Endothelial cell of umbilical vein (primary cell): ENCODE results near the gene TMIGD3. TPM values are rescaled to one million over a fixed set of nuclear protein-coding genes. Genes with fewer than 3 reads are reported as not detected.

ENCODE experiments used
- BruUV-seq: library from RNA; stranded (reverse); fragments of 400-500 nt; replicated peaks from 2 replicates; lab custom pipeline; 2021; lab: Mats Ljungman, UMichigan
- CTCF ChIA-PET: fragments of 300-600, 350-600 bp; sonication (Branson Sonifier 250); formaldehyde crosslinking; loops from one replicate; lab custom pipeline; 2021; ENCODE audit warnings: antibody characterized with exemption, inconsistent platforms; lab: Charles Lee
- POLR2A ChIA-PET: fragments of 300-600, 350-600 bp; sonication (Branson Sonifier 250); formaldehyde crosslinking; loops from one replicate; lab custom pipeline; 2021; ENCODE audit warnings: antibody characterized with exemption, inconsistent platforms; lab: Charles Lee
- DNase-seq: peaks from one replicate; pipeline ENCODE4 v3.0.0-alpha.2; 2011; ENCODE audit warnings: low read depth, low spot score
- FAIRE-seq: peaks from 2 replicates; lab custom pipeline; 2011; peaks lifted over from hg19 to GRCh38; lab: Jason Lieb, UNC
- H2AFZ ChIP-seq: 2 replicates; pipeline ENCODE4 v1.6.0; 2012; ENCODE audit warnings: low read depth, low read length, control low read depth, inconsistent platforms
- H3K27ac ChIP-seq: 2 replicates; pipeline ENCODE4 v1.5.1; 2011; ENCODE audit warnings: low read depth, mild to moderate bottlenecking, control low read depth, low read length, moderate library complexity; ENCODE audit not compliant: insufficient read depth
- H3K27me3 ChIP-seq, 2 experiments: 2 replicates each; pipeline versions ENCODE4 v1.6.0 to v1.6.1; 2011; ENCODE audit warnings: low read length in 2 of 2, mixed read lengths in 1 of 2; ENCODE audit not compliant: control insufficient read depth in 2 of 2, insufficient read depth in 2 of 2
- H3K36me3 ChIP-seq, 2 experiments: 2 replicates in 1 of 2; 3 replicates in 1 of 2; pipeline ENCODE4 v1.5.1; 2011; ENCODE audit warnings: low read length in 2 of 2, mild to moderate bottlenecking in 1 of 2, moderate library complexity in 1 of 2; ENCODE audit not compliant: control insufficient read depth in 2 of 2, insufficient read depth in 2 of 2; ENCODE audit errors: extremely low read depth in 1 of 2
- H3K4me1 ChIP-seq: 3 replicates; pipeline ENCODE4 v1.5.1; 2011; ENCODE audit warnings: mild to moderate bottlenecking, low read length; ENCODE audit not compliant: control insufficient read depth, insufficient read depth; ENCODE audit errors: extremely low read depth
- H3K4me2 ChIP-seq: 2 replicates; pipeline ENCODE4 v1.6.1; 2011; ENCODE audit warnings: low read length, control low read depth, mixed read lengths; ENCODE audit not compliant: insufficient read depth
- H3K4me3 ChIP-seq, 3 experiments: fragments of 200-600 bp in 1 of 3; sonication (generic), shearing (Covaris generic) in 1 of 3; replicated peaks in 1 of 3; 2 replicates each; pipeline ENCODE4 v1.5.1; 2011 to 2016; ENCODE audit warnings: control low read depth in 3 of 3, low read length in 3 of 3, mild to moderate bottlenecking in 2 of 3, inconsistent platforms in 1 of 3, low read depth in 1 of 3, moderate library complexity in 1 of 3; ENCODE audit not compliant: insufficient read depth in 1 of 3
- H3K79me2 ChIP-seq: 2 replicates; pipeline ENCODE4 v1.6.0; 2012; ENCODE audit warnings: low read length, inconsistent platforms; ENCODE audit not compliant: control insufficient read depth, insufficient read depth
- H3K9ac ChIP-seq: replicated peaks from 2 replicates; pipeline ENCODE3; 2011; ENCODE audit warnings: low read length, control low read depth; ENCODE audit not compliant: insufficient read depth; ENCODE audit errors: extremely low read depth
- H3K9me1 ChIP-seq: replicated peaks from 3 replicates; pipeline ENCODE4 v1.6.0; 2011; ENCODE audit warnings: mild to moderate bottlenecking, low read length; ENCODE audit not compliant: control insufficient read depth, insufficient read depth; ENCODE audit errors: extremely low read depth
- H3K9me3 ChIP-seq: replicated peaks from 2 replicates; pipeline ENCODE4 v1.5.1; 2012; ENCODE audit warnings: low read length, inconsistent platforms; ENCODE audit not compliant: control insufficient read depth, insufficient read depth
- H4K20me1 ChIP-seq: replicated peaks from 2 replicates; pipeline ENCODE3; 2011; ENCODE audit warnings: mild to moderate bottlenecking, low read length; ENCODE audit not compliant: control insufficient read depth, insufficient read depth; ENCODE audit errors: extremely low read depth
- CTCF ChIP-seq, 2 donors: IDR thresholded peaks; 1 replicate in 1 of 2; 2 replicates in 1 of 2; pipeline ENCODE4 v1.5.1; 2011; ENCODE audit warnings: low read length in 2 of 2, mild to moderate bottlenecking in 2 of 2, moderate library complexity in 2 of 2, control low read depth in 1 of 2, inconsistent platforms in 1 of 2, low read depth in 1 of 2; ENCODE audit not compliant: insufficient read depth in 1 of 2; ENCODE audit errors: extremely low read depth in 1 of 2
- EZH2 ChIP-seq: IDR thresholded peaks from 2 replicates; pipeline ENCODE4 v1.6.1; 2012; ENCODE audit warnings: borderline replicate concordance, low read depth, mild to moderate bottlenecking, moderate library complexity, low read length, inconsistent platforms; ENCODE audit not compliant: severe bottlenecking
- FOS ChIP-seq: IDR thresholded peaks from 2 replicates; pipeline ENCODE4 v1.6.1; 2011; ENCODE audit warnings: mild to moderate bottlenecking, low read length, moderate library complexity, borderline replicate concordance; ENCODE audit not compliant: insufficient read depth
- GATA2 ChIP-seq: IDR thresholded peaks from 2 replicates; pipeline ENCODE4 v1.7.0; 2011; ENCODE audit warnings: low read depth, mild to moderate bottlenecking, moderate library complexity, mixed read lengths, low read length; ENCODE audit not compliant: insufficient read length, insufficient read depth
- JUN ChIP-seq: IDR thresholded peaks from 2 replicates; pipeline ENCODE4 v1.6.1; 2011; ENCODE audit warnings: borderline replicate concordance, low read depth; ENCODE audit not compliant: insufficient read length, insufficient read depth
- MAX ChIP-seq: IDR thresholded peaks from 2 replicates; pipeline ENCODE4 v1.6.1; 2011; ENCODE audit not compliant: insufficient read depth, insufficient read length
- MYC ChIP-seq: IDR thresholded peaks from one replicate; pipeline ENCODE4 v1.6.1; 2011; ENCODE audit warnings: mild to moderate bottlenecking, low read depth, low read length
- POLR2A ChIP-seq: IDR thresholded peaks from 2 replicates; pipeline ENCODE4 v1.6.1; 2012; ENCODE audit warnings: low read depth, mild to moderate bottlenecking, control low read depth, low read length
- POLR2AphosphoS5 ChIP-seq: IDR thresholded peaks from 2 replicates; pipeline ENCODE4 v1.6.1; 2012; ENCODE audit warnings: low read depth, mild to moderate bottlenecking, control low read depth, low read length, moderate library complexity; ENCODE audit not compliant: insufficient read depth
- dilution Hi-C: fragments of 300-500 bp; cut with MboI; formaldehyde crosslinking; loops from one replicate; pipeline ENCODE4 v1.15.0; 2019; ENCODE audit warnings: low sequenced_read_pairs; ENCODE audit not compliant: extremely low pct_ligation_motif_present
- intact Hi-C: fragments of 100-400 bp; cut with micrococcal nuclease; formaldehyde crosslinking; loops from one replicate; pipeline ENCODE4 v1.10.0; 2022
- polyA plus RNA-seq, 4 experiments: library from polyadenylated mRNA; depleted of rRNA in 3 of 4; stranded (reverse) in 3 of 4; unstranded in 1 of 4; fragments of >200 nt; gene quantifications; 2 replicates each; pipeline versions ENCODE4 v1.2.1 to v1.2.3, GENCODE V29; 2011 to 2012; ENCODE audit warnings: missing spikeins in 1 of 4
- total RNA-seq: library from RNA; stranded (reverse); gene quantifications from 2 replicates; pipeline ENCODE4 v1.2.3, GENCODE V29; 2021

Gene TMIGD3
- total and polyA plus RNA-seq, 2 donors (not counting 3 experiments of a cell fraction or from before 2014, with no cell fraction given) = 0.07 to 0.49 TPM

DNA sequence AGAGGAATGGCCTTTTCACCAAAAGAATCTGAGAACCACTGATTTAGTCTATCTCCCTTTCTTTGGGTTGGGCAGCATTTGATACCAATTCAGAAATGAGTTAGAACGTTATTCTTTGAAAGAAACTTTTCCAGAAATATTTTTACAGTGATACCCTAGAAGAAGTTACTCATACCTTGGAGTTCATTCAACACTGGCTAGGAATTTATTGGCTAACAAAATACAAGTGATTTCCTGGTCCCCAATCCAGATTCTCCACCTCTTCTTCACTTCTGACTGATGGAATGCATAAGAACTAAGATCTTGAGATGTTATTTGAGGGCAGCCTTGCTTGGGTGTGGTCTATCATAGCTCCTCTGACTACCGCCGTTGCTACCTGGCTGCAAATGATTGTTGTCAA lies 20.3 kb downstream of the TMIGD3 start:
- BruUV-seq = no TSS peak

More for the DNA sequence above, 20.3 kb downstream of the TMIGD3 start:
- ChIA-PET CTCF (interaction anchor here (1.5 to 3.3 kb wide), 6 partner anchors 8 to 285 kb away, joined by 5 to 66 read pairs (median 56); no protein-coding TSS in a partner anchor), POLR2A (no interaction called here)
- Histone ChIP-seq H3K79me2 (no peaks in the 10 kb centered on the region), H3K9me3 (no peaks in the 10 kb centered on the region), H3K4me3 (no peak overlapping the region), H3K27ac (no peak overlapping the region), H3K9me1 (no peaks in the 10 kb centered on the region), H3K4me1 (no peaks in the 10 kb centered on the region), H3K9ac (no peak overlapping the region), H3K4me2 (no peak overlapping the region), H4K20me1 (no peaks in the 10 kb centered on the region), H3K36me3 (no peaks in the 10 kb centered on the region), H2AFZ (no peak overlapping the region), H3K27me3 (peaks cover 2 to 8% of the 10 kb centered on the region in 2 experiments)
- TF ChIP-seq EZH2 = no peak
- no peak for TF ChIP-seq CTCF (IDR thresholded peaks at IDR 0.05; ENCODE audit: extremely low read depth in 1 of 2, insufficient read depth in 1 of 2, low read depth in 1 of 2, low read length in 2 of 2)
- no peak for TF ChIP-seq JUN
- no peak for TF ChIP-seq POLR2AphosphoS5
- no peak for TF ChIP-seq MYC
- no peak for TF ChIP-seq GATA2
- TF ChIP-seq MAX = no peak
- no peak for TF ChIP-seq POLR2A
- TF ChIP-seq FOS = no peak
- no peak for DNase-seq
- dilution Hi-C loops (no loop called here), intact Hi-C loops (loop anchor here (5.0 kb wide), 1 partner anchor 884 kb away; no protein-coding TSS in a partner anchor)
- no peak for FAIRE-seq
